Heart right ventricle (tissue), 16 donors: Measurements from ENCODE around the gene CAVIN2. TPM values are rescaled to one million over a fixed set of nuclear protein-coding genes. Genes with fewer than 3 reads are reported as not detected.
"Not testable (repeated sequence)": the region's sequence is repeated elsewhere in the genome, so short reads cannot be mapped to it uniquely, and the experiment has no call there.

ENCODE experiments used
- ATAC-seq, 8 donors: fragments of 200-7000 bp; cut with Tn5 transposase; one replicate each; pipeline ENCODE4 v1.9.1; 2020; ENCODE audit warnings: mild to moderate bottlenecking in 8 of 8, moderate library complexity in 8 of 8, moderate number of reproducible peaks in 1 of 8
- DNase-seq, 2 donors: peaks; one replicate each; pipeline ENCODE4 v3.0.0-alpha.2; 2020
- H3K27ac ChIP-seq, 10 donors: fragments of 200-600 bp; sonication (generic) in 2 of 10; one replicate each; pipeline versions ENCODE4 v1.5.0 to v1.8.0; 2020 to 2022; ENCODE audit warnings: mild to moderate bottlenecking in 3 of 10
- H3K27me3 ChIP-seq, 7 donors: fragments of 200-600 bp; one replicate each; pipeline ENCODE4 v1.8.0; 2021 to 2022; ENCODE audit warnings: mild to moderate bottlenecking in 2 of 7
- H3K36me3 ChIP-seq, 9 donors: fragments of 200-600 bp; sonication (generic) in 1 of 9; one replicate each; pipeline versions ENCODE4 v1.5.0 to v1.8.0; 2020 to 2022; ENCODE audit warnings: mild to moderate bottlenecking in 2 of 9
- H3K4me1 ChIP-seq, 9 donors: fragments of 200-600 bp; sonication (generic) in 1 of 9; one replicate each; pipeline versions ENCODE4 v1.5.0 to v1.8.0; 2020 to 2022; ENCODE audit warnings: mild to moderate bottlenecking in 4 of 9
- H3K4me3 ChIP-seq, 10 donors: fragments of 200-600 bp; sonication (generic) in 2 of 10; one replicate each; pipeline versions ENCODE4 v1.5.0 to v1.8.0; 2020 to 2022; ENCODE audit warnings: mild to moderate bottlenecking in 7 of 10, moderate library complexity in 2 of 10
- H3K9me3 ChIP-seq, 11 donors: fragments of 200-600 bp in 10 of 11; sonication (generic) in 2 of 11; one replicate each; pipeline versions ENCODE4 v1.5.0 to v1.8.0; 2013 to 2022; ENCODE audit warnings: mild to moderate bottlenecking in 2 of 11, control low read depth in 1 of 11, moderate library complexity in 1 of 11
- CTCF ChIP-seq, 9 donors: fragments of 200-600 bp; sonication (generic) in 2 of 9; IDR thresholded peaks; one replicate each; pipeline versions ENCODE4 v1.5.0 to v1.8.0; 2021 to 2022; ENCODE audit warnings: antibody characterized with exemption in 9 of 9, mild to moderate bottlenecking in 5 of 9, moderate library complexity in 1 of 9
- WGBS, 2 donors: extraction: QIAGEN DNeasy Blood & Tissue Kit; methylation state at CpG; one replicate each; pipeline ENCODE4 v1.1.7; 2013; ENCODE audit warnings: inconsistent platforms in 1 of 2; 5-methylcytosine and 5-hydroxymethylcytosine counted together
- intact Hi-C, 10 donors: fragments of 100-400 bp; cut with DNase I; formaldehyde crosslinking; loops; one replicate each; pipeline versions ENCODE4 v1.11.1 to v1.14.2; 2022
- polyA plus RNA-seq, 2 donors: library from polyadenylated mRNA; stranded (reverse); fragments of 200-250 nt; gene quantifications; one replicate each; pipeline ENCODE4 v1.2.3, GENCODE V29; 2013
- total RNA-seq, 10 donors: library from RNA; stranded (reverse); fragmentation: NEBNext Ultra II Directional in 3 of 10; extraction: Animal tissue kit (Norgen Biotek cat#: 25700) in 3 of 10; gene quantifications; one replicate each; pipeline versions ENCODE4 v1.2.1 to v1.2.4, GENCODE V29; 2021 to 2023
- donor health status: Arrhythmogenic right ventricular cardiomyopathy.
- donor health status: ischemic (EF 13 %, LVEDD 7.1; RV severe dilation, severe dysfunction).
- donor health status: healthy with polysubstance abuse.
- donor health status: DM: no; HTN: yes; CAD: no.
- donor health status: DM: no; HTN: no; CAD: no.
- donor health status: ischemic (EF 25% LVEDD 6.9; RV normal size, moderate dysfunction).
- donor health status: ischemic (EF 25% LVEDD 5.7; RV mildly dilated, moderate dysfunction).
- donor health status: healthy.
- donor health status: DM: yes; HTN: yes; CAD: no.
- donor health status: Ischemic cardiomyopathy.
- donor health status: ischemic (EF 35%, LVEDD 5.7; RV mildly dilated, moderate dysfunction).
- donor health status: nonischemic (EF 11% LVEDD 7.7; RV severe dilation, severe dysfunction).
- donor health status: DM: yes; HTN: yes; CAD: no.
- donor health status: PGD.
- donor health status: ischemic (EF 29% LVEDD 5.4; RV normal size, mild dysfunction).
- donor health status: nonischemic (EF 23%, LVEDD 6.1; RV moderate dilation, normal function).

Gene CAVIN2
- total and polyA plus RNA-seq, 12 donors = 31.5 to 126 (median 91.3) TPM

- WGBS, 2 donors = 74 to 79% methylated on average over 4 of the region's 4 CpGs
- no peak for DNase-seq
- Histone ChIP-seq H3K9me3 (no peaks in the 10 kb centered on the region), H3K4me3 (no peak overlapping the region), H3K36me3 (no peaks in the 10 kb centered on the region), H3K4me1 (no peaks in the 10 kb centered on the region), H3K27ac (no peak overlapping the region), H3K27me3 (peaks cover 0 to 17% (median 0%) of the 10 kb centered on the region in 7 donors)
- no peak for ATAC-seq
- intact Hi-C loops = loop anchor here in 1 of 10 donors (10.0 kb wide), 1 partner anchor 225 kb away; no protein-coding TSS in a partner anchor
- no peak for TF ChIP-seq CTCF (IDR thresholded peaks at IDR 0.05)
These were observed 57.1 kb downstream of the CAVIN2 start for GRCh38 chr2:191789796-191790195.

GRCh38 chr2:191786694-191787093, 60.2 kb downstream of the CAVIN2 start:
- no peaks in the 10 kb centered on the region for H3K4me1 ChIP-seq
- intact Hi-C loops = no loop called here

GRCh38 chr2:191785651-191786050, 61.2 kb downstream of the CAVIN2 start:
- H3K27ac ChIP-seq, H3K9me3 ChIP-seq, H3K36me3 ChIP-seq, H3K4me1 ChIP-seq, H3K4me3 ChIP-seq, ATAC-seq, intact Hi-C loops, H3K27me3 ChIP-seq, DNase-seq: not testable (repeated sequence)
- WGBS, 2 donors = 96 to 97% methylated on average over 3 of the region's 3 CpGs

More at GRCh38 chr2:191786694-191787093, 60.2 kb downstream of the CAVIN2 start:
- Histone ChIP-seq H3K36me3 (no peaks in the 10 kb centered on the region), H3K4me3 (no peak overlapping the region), H3K9me3 (no peaks in the 10 kb centered on the region), H3K27ac (no peak overlapping the region), H3K27me3 (peaks cover 0 to 8% (median 0%) of the 10 kb centered on the region in 7 donors)
- no peak for TF ChIP-seq CTCF (IDR thresholded peaks at IDR 0.05)
- 22 to 28% methylated on average over 1 of the region's 1 CpG for WGBS, 2 donors
- ATAC-seq = no peak
- no peak for DNase-seq

Other genes starting within 250 kb of the CAVIN2 start
- 10 to 100 TPM in 1 of 10 donors, 1 to 10 TPM in 9; 1.2 to 15.3 (median 3.8) TPM for gene NABP1, start 169.0 kb downstream of the CAVIN2 start, total RNA-seq
- 1 to 10 TPM; 3.0 to 6.6 TPM for gene NABP1, start 169.0 kb downstream of the CAVIN2 start, polyA plus RNA-seq